EL (cell line): ENCODE measurements around the gene SLC25A47.
"Not testable (repeated sequence)": the region's sequence is repeated elsewhere in the genome, so short reads cannot be mapped to it uniquely, and the experiment has no call there.

Experiments used
- DNase-seq: peaks from one replicate; pipeline ENCODE4 v3.0.0-alpha.2; 2016

SLC25A47 gene, protein sequence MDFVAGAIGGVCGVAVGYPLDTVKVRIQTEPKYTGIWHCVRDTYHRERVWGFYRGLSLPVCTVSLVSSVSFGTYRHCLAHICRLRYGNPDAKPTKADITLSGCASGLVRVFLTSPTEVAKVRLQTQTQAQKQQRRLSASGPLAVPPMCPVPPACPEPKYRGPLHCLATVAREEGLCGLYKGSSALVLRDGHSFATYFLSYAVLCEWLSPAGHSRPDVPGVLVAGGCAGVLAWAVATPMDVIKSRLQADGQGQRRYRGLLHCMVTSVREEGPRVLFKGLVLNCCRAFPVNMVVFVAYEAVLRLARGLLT

DNA sequence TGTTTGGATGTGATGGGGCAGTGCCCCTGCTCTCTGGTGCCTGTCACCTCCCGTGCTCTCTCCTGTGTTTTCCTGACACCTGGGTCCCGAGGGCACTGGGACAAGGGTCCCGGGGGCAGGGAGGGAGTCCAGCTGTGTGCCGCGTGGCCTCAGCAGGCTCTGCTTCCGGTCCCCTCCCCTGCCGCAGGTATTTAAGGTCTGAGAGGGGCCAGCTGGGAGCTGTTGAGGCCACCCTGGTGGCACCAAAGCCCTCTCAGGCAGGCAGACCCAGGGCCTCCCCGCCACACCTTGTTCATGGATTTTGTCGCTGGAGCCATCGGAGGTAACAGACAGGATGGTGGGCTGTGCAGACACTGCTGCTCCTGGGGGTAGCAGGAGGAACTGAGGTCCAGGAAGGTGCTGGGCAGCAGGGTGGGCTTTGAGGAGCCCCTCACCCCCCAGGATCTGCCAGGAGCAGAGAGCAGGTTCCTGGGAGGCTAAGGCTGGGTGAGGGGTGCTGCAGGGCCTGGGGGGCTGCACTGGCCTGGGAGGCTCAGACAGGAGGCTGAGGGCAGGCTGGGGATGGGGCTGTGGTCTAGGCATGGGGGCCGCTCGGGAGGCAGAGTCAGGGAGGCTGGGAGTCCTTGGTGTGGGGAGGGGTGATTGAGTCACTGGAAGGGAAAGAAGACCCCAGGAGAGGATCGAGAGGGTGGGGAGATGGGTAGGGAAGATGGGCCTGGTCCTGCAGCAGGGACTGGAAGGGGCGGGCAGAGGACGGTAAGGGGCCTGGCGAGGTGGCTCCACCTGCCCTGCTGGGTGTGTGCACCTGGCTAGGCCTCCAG lies at the start of gene SLC25A47:
TSS of gene SLC25A47 (plus strand) at position 219 of the 821 bp plus-strand sequence. CDS start at position 295, 76 bp downstream.
- no peak for DNase-seq

DNA sequence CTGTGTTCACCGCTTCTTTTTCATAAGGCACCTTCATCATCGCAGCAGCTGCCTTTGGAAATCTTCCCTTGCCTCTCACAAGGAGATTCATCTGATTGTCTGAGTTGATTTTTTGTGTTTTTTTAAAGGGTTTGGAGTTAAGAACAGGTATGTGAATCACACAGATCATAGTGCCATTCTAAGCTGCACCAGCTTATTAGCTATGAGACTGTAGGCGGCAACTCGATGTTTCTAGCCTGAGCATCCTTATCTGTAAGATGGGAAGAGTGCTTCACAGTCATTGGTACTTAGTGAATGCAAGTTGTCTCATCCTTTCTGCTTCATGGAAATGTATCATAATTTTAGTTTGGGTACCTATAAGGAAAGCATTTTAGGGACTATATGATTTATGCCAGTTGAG lies 48.9 kb upstream of the SLC25A47 start:
- DNase-seq, result no peak

DNA sequence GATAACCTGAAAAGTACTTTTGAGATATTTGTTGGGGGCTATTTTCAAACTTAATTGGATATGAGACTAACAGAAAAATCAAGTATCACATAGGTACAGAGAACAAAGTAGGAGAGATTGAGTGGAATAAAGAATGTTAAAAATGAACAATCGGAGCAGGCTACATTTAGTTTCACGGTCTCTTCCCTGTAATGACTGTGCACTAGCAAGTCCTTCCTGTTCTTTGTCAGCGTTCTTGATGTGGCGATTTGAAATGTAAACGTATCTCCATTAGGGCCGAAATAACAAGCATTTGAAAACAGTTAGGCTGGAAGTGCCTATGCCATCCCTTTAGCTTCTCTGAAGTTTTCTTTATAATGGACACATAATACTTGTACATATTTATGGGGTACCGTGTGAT lies 47.9 kb upstream of the SLC25A47 start:
- no peak for DNase-seq

DNA sequence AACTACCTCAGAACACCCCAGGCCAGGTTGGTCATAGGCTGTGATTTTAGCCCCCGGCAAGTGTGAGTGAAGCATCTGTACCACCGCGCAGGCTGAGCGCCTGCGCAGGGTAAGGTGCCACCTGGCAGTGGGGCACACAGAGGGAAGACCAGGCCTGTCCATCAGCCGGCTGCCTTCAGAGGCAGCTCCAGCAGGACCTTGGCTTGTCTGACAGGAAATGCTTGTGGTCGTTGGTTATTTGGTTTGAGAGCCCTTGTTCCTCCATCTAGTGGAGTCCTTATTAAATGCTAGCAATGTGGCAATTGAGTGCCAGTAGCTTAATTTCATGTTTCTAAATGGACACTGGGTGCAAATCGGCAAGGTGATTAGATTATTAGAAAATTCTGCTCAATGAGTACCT lies 44.4 kb upstream of the SLC25A47 start:
- peak; percentile 71 for DNase-seq

DNA sequence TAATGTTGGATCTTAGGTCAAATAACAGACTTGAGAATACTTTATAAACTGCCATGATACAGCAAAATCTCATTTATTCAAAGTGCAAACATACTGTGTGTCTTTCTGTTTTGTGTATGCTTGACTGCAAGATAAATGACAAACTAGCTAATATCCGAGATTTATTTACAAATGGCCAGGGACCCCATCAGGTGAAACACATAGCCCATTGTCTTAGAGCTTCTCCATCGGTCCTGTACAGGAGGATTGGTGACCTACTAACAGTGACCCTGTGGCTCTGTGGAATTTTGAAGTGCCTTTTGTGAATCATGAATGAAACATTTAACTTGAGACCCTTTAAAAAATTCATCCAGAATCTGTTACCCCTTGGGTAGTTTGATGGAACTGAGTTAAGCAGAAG lies 44.0 kb upstream of the SLC25A47 start:
- no peak for DNase-seq

DNA sequence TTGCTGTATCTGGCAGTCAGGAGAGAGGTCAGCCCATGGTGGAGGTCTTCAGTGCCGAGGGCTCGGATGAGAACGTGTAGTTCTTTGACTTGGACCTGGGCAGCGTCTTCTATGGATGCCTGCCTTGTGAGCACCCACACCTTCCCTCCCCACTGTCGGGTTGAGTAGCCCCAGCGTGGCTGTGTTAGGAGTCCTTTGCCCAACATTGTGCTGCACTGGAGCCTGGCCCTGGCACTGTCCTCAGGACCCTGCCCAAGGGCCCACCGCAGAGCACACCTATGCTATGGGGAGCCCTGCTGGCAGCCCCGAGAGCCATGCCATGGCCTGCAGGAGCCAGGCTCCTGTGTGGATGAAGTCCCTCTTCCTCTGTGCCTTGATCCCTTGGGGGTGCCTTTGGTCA lies 43.6 kb upstream of the SLC25A47 start:
- DNase-seq, result no peak

DNA sequence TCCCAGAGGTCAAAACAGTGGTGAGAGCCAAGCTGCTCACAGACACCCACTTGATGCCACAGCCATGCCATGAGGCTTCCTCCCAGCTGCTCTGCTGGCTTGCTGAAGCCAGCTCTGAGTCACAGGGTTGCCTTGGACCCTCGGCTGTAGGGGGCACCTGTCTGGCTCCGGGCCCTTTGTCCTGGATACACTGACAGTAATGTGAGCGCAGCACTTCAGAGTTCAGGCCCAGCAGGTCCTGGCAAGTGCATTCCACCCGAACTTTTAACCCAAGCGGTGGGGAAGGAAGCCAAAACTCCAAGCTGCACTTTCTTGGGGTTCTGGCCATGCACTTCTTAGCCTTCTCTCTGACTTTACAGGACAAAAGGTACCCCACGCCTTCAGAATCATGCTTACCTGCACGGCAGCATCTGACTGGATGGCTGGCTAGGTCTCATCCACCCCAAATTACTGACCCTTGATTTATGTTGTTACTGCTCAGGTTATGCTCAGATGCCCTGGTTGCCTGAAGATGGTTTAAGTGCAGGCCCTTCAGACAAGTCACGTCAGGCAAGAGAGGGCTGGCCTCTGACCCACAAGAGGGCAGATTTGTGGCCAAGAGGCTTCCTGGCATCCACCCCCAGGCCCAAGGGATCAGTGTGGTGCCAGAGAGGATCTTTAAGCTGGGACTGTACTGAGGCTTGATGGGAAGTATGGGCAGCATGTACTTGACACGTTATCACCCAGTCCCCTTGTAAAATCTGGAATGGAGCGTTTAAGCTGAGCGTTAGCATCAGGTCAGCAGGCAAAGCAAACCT lies 41.7 kb upstream of the SLC25A47 start:
- DNase-seq, result no peak

DNA sequence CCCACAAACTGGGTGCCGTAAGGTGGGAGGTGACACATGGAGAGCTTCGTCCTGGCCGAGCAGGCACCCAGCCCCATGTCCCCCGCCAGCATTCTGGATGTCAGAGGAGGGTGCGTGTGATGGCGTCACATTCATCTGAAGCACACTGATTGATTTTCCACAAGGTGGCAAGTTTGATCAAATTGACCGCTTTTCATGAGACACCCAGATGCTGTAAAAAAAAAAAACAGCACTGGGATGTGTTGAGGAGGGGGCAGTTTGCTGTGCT lies 41.1 kb upstream of the SLC25A47 start:
- DNase-seq, result no peak

DNA sequence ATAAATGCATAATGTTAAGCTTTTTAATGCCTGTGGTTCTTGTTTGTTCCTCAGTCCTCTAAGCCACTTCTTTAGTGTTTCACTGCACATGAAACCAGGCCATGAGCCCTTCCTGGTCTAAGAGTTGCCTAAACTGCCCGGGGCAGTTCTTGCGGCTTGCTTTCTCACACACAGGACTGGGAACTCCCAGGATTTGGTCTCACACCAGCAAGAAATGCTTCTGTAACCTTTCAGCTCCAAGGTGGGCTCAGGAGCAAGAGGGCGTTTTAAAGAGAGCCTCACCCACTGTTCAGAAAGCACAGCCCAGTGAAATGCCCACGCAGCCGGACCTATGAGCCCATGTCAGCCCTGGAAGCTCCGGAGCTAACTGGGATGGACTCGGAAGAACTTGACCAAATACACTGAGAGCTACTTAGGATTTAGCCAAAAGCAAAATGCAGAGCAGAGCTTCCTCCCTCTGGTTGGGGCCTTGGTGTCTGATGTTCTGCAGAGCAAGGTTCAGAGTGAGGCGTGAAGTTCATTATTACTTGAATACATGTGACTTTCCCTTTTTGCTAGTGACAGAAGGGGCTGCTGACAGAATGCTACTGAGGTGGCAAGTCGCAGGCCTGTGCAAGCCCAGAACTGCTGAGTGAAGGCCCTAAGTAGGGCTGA lies 40.2 kb upstream of the SLC25A47 start:
- no peak for DNase-seq

DNA sequence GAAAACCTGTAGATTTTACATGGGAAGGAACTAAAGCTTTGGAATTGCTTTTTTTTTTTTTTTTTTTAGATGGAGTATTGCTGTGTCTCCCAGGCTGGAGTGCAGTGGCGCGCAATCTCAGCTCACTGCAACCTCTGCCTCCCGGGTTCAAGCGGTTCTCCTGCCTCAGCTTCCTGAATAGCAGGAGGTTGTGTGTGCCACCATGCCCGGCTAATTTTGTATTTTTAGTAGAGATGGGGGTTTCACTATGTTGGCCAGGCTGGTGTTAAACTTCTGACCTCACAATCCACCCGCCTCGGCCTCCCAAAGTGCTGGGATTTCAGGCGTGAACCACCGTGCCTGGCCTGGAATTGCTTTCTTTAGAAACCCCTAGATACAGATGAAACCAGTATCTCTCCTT lies 39.7 kb upstream of the SLC25A47 start:
- DNase-seq, result not testable (repeated sequence)

DNA sequence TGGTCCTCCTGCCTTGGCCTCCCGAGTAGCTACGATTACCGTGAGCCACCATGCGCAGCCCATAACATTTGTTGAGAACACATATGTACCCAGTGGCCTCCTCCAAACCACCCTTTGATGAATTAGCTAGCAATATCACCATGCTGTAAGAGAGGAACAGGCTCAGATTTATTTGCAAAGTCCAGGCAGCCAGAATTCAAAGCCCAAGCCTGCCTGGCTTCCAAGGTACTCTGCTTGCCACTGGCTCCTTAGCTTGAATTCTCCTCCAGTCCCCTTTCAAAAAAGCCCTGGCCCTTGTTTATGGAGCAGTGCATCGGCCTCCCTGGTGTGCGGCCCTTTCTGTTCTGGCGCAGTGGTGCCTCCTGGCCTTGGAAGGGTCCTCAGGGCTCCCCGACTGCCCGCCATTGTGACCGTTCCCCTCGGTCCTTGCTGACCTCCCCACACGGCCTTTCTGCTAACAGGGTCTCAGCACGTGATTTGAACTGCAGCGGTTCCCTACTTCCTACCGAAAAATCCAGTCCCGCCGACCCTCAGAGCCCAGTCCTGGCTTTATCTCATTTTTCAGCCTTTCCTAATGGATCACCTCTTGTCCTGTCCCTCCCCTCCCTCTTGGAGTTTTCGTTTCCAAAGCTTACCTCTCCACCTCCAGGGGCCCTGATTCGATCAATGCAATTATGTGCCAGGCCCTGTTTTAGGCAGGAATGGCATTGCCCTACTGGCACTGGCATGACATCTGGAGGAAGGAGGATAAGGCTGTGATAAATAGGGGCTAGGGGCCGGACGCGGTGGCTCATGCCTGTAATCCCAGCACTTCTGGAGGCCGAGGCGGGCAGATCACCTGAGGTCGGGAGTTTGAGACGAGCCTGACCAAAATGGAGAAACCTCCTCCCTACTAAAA lies 38.9 kb upstream of the SLC25A47 start:
- no peak for DNase-seq

DNA sequence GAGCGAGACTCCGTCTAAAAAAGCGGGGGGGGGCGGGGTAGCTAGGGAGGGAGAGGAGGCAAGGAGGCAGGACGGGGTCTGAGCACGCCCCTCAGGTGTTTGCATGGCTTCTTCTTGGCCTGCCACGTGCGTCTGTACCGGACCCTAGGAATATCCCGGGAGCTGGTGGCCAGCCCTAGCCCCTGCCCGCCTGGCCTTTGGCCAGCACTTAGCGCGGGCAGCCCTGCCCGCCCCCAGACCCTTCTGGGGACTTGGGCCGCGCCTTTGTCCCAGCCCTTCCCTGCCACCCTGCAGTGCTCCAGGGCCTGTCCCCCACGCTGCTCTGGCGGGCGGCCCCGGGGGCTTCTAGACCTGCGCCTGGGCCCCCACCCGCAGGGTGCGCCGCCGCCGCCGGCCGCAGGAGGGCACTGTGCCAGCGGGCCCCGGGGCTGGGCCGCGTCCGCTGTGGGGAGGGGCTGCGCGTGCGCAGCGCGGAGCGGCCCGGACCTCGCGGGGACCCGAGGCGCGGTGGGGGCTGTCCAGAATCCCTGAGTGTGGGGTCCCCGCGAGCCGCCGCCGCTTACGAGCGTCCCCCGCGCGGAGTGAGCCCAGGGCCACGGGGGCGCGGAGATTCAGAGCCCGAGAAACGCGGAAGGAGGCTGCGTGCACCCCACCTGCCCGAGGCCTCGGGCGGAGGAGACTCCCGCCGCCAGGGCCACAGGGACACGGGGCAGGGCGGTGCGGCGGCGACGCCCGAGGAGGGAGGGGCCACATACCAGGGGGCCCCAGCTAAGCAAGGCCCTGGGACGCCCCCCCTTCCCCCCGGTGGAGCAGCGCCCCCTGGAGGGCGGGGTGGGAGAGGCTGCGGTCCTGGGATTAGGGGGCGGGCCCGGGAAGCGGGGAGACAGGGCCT lies 37.9 kb upstream of the SLC25A47 start:
- peak; percentile 72 for DNase-seq

DNA sequence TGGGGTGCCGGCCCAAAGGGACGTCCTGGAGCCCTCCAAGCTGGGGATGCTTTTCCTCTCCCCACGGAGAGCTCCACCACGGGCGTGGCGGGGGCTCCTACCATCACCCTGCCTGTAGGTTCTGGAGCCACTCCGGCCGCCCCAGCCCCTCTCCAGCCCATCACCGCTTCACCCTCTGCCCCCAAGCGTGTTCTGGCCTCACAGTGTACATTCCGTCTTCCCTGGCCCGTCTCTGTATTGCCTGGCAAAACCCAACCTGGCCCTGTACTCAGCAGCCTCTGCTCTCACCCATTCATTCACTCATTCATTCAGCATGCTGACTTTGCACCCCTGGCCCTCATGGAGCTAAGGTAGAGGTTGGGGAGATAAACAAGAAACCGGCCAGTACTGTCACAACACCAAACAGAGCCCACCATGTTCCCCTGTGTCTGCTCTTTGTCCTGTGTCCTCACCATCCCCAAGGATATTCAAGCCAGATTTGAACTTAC lies 37.2 kb upstream of the SLC25A47 start:
- no peak for DNase-seq

DNA sequence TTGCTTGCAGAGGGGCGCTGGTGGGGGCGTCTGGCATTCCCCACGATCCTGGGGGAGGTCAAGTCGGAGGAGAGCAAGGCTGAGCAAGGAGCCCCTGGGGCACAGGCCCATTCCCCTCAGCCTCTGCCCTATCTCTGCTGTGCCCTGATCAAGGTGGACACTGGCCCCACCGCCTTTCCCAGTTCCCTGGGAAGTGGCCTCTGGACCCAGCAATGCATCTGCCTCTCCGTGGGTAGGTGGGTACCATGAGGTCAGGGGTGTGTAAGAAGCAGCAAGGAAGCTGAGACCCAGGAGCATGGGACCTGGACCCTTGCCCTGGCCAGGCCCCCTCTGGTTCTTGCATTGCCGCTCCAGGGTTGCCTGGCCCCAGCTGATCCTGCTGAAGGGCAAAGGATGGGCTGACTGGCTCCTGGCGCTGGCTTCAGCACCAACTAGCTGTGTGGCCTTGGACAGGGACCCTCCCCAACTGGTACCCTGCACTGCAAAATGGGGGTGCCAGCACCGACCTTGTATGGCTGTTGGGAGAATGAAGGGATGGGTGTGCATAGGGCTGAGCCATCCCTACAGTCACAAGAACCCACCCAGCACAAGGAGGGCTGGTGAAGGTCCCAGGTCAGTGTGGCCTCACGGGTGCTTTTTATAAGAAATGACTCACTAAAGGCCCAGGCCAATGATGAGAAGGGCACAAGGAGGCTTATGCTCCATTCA lies 36.5 kb upstream of the SLC25A47 start:
- DNase-seq, result no peak

DNA sequence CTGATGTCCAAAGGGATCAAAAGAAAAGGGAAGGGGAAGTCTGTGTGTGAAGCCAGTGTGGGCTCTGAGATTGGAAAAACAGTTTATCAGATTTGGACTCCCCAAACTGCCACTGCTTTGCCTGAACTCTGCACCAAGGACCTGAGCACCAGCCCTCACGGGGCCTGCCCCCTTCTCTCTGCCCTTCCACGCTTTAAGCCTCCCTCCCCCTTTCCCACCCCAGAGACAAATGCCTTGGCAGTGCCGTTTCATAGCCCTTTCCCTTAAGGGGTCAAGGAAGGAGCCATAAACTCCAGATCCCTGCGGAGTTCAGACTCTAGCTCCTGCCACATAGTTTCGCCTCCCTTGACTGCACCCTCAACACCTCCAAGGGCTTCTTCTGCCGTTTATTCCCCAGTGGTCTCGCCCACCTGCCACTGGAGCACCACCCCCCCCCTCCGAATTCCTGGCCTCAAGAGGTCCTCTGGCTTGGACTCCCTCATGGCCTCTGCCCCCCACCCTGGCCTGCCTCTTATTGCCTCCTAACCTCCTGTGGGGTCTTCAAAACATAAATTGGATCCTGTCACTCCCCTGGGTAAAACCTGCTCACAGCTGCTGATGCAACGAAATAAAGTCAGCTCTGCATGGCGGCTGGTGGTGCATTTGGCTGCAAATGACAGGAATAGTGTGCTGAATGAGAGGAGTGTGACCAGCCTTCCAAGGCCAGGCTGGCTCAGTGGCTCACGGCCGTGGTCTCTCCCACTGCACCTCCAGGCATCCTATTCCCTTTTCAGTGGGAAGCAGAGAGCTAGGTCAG lies 35.7 kb upstream of the SLC25A47 start:
- DNase-seq, result no peak

DNA sequence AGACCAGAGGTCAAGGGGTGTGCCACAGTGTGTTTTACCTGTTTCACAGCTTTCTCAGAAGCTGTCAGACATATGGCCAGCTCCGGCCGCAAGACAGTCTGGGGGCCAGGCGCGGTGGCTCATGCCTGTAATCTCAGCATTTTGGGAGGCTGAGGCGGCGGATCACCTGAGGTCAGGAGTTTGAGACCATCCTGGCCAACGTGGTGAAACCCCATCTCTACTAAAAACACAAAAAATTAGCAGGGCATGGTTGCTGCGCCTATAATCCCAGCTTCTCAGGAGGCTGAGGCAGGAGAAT lies 35.2 kb upstream of the SLC25A47 start:
- not testable (repeated sequence) for DNase-seq

DNA sequence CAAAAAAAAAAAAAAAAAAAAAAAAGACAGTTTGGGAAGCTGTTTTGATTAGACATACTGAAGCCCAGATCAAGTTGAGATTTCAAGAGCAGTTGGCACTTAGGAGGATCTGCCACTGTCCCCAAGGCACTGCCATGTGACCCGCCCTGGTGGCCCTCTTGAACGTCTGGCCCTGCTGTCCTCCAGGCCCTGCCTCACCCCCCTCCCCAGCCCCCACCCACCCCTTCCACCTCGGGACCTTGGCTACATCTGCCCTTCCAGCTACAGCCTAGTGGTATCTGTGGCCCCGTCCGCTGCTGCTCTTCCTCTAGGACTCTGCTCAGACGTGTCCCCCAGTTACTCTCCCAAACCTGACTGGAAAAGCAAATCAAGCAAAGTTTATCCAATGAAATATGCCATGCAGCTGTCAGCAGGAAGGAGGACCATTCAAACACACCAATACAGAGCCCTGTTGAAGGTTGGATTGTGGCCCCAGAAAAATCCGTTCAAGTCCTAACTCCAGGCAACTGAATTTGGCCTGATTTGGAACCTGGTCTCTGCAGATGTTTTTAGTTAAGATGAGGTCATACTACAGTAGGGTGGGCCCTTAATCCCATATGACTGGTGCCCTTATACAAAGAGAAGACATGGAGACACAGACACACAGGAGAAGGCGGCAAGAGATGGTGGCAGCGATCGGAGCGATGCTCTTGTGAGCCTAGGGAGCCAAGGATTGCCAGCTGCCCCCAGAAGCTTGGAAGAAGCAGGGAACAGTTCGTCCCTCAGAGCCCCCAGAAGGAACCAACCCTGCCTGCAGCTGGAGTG lies 34.6 kb upstream of the SLC25A47 start:
- DNase-seq, result no peak

DNA sequence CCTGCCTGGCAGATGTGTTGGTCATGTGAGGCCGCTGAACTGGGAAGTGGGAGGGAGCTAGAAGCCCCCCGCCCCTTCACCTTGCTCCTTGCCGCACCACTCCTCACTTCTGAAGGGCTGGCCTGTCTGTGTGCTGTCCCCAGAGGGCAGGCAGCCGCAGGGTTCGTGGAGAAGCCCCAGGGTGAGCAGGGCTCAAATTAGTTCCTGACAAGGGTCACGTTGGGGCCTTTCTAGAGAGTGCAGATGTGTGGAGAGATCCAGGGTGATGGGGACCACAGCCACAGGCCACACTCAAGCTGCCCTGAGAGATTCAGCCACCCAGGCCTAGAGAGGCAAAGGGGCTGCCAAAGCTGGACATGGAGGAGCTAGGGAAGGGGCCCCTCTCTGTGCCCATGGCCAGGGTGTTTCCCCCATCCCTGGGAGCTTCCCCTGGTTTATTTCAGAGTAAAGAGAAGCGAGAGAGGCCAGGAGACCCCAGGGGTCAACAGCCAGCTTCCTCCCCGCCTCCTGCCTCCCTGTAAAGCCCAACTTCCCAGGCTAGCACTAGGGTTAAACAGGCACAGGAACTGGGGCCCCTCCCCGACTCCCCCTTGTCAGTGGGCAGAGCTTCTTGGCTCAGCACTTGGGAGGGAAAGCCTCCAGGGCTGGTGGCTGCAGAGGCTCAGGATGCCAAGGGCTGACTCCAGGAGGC lies 33.1 kb upstream of the SLC25A47 start:
- DNase-seq, result no peak
